CD4-positive, alpha-beta T cell treated with Interferon alpha-2 for 1 hour (primary cell): ENCODE results near the gene MEX3B.
A peak's percentile ranks its signal among the peaks of the same experiment; 100 is the strongest.
"Not testable (repeated sequence)": the region's sequence is repeated elsewhere in the genome, so short reads cannot be mapped to it uniquely, and the experiment has no call there.

Experiments used
- DNase-seq, 2 donors: peaks; one replicate each; pipeline ENCODE4 v3.0.0-alpha.2; 2020 to 2022

Gene MEX3B

DNA sequence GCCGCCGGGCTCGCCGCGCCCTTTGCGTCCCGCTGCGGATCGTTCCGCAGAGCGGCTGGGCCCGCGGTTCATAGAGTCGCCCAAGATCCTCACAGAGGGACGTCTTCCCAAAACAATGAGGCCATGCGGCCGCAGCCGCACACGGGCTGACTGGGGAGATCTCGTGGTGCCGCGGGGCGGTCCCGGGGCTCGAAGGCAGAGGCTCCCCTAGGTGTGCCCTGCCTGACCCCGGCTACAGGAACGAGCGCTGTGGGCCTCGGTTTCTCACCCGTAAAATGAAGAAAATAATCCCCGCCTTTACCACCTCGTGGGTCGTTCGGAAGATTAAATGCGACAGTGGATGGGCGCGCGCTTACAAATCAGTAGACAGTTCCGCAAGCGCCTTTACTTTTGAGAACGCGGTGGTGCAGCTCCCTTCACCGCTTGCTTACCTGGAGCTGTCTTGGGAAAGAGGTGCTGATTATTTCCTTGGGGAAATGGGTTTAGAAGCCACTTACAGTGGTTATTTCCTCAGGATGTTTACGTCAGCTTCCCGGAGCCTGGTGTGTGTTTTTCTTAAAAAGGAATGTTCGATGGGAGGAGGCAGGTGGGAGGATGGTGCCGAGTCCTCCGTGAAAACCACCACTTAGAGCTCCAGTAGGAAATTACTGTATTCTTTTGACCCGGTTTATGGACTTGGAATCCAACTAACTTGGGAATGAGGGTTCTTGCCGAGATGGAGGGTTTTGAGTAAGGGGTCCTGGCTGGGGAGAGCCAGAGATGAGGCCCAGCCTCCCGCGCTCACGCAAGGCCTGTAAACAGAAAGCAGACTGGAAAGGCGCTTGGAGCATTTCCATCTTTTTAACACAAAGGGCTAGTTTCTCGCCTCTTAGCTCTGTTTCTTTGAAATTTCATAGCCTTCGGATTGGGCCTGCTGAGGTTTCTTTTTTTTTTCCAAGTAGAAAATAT is 1.9 kb upstream of the MEX3B start:
- no peak for DNase-seq

DNA sequence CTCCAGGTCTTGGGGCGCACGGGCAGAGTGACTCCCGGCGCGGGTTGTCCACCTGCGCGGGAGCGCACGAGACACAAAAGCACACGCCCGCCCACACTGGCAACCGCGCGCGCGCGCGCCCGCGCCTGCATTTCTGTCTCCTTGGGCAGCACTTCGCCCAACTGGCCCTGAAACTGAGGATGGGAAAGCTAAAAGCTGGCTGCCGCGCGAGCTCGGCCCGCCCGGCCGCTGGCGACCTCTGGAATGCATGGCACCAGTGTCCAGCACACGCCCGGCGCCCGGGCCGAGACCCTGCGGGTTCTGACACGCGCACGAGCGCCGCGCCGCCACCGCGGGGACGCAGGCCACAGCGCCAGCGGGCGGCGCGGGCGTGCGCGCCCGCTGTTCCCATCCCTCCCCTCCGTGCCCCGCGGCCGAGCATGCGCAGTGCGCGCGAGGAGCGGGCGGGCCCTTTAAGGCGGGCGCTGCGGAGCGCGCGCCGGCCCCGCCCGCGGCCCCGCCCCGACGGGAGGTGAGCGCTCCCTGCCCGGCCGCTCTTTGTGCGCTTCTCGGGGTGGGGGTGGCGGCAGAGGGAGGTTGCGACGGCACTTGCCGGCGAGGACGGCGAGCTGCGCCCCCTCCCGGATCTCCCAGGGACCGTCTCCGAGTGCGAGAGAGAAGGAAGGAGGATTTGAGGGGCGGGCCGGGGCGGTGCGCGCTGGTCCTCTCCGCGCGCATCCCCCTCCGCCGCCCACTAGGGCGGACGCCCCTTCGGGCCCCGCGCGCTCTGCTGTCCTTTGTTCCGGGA is 1.0 kb upstream of the MEX3B start:
- DNase-seq: peak; percentile 89

DNA sequence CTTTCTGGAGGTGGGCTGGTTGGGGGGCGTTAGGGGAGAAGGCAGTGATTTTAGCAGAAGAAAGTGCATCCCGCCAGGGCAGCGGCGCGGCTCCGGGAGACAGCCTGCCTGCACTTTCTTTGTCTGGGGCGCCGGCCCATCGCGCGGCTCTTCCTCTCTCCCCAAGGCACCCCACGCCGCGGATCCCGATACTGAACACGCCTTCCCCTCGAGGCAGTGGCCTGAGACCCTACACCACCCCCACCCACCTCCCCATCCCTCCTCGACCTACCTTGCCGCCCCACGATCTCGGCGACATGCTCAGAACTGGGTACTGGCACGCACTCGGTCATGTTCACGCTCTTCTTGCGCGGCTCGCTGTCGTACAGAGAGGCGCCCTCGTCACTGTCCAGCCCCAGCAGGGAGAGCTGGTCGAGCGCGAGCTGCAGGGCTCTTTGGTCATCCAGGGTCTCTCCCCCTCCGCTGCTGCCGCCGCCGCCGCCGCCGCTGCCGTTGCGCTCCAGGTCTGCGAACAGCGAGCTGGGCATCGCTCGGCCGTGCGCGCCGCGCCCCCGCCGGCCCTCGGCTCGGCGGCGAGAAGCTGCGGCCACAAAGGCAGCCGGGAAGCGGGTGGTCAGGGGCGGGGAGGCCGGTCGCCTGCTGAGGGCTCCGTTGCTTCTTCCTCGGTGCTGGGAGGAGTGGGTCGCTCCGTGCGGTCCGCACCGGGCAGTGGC is 483 bp downstream of the MEX3B start:
- no peak for DNase-seq

DNA sequence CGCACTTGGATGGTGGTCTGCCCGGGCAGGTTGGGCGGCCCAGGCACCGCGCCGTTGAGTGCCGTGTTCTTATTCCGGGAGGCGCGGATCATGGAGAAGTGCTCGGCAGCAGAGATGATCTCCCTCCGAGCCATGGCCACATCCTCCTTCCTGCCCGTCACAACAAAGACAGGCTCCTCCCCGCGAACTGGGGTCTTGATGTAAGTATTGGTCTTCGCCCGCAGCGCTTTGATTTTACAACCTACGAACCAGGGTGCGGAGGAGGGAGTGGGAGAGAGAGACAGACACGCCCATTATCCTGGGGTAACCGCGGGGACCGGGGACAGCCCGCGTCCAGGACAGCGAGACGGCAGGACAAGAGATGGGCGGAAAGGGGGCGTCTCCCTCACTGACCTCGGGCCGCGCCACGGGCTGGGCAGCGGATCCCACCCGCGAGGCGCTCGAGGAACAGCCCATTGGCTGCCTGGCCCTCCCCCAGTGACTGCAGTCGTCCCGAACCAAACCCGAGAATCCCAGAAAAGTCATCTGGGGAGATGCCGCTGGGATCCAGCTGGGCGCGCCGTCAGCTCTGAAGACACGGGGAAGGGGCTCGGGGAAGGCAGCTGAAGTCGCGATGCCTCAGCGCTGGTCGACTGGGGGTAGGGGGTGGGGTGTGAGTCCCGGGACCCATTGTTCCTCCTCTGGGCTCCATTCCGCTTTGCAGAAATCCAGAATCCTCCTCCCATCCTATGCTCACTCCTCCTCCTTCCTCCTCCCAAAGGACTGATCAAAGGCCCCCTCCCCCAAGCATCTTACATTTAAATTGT is 1.2 kb downstream of the MEX3B start:
- DNase-seq: peak; percentile 15 to 25

DNA sequence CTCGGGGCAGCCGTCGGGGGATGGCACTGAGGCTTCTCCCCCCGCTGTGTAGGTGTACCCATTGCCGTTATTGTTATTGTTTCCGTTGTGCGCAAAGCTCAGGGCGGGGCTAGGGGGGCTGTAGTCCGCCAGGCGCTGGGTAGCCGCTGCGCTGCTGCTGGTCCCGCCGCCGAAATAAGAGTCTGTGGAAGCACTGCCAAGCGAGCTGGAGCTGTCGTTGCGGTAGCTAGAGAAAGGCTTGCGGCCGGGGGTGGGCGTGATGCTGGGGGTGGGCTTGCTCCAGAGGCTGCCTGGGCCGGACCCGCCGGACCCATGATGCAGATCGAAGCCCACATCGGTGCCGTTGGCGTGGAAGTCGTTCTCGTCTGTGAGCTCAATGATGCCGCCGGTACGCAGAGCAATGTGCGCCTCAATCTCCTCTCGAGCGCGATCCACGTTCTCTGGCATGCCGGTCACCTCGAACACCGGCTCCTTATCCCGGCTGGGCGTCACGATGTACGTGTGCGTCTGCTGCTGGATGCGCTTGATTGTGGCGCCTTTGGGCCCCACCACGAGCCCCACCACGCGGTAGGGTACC is 1.9 kb downstream of the MEX3B start:
- DNase-seq: no peak

DNA sequence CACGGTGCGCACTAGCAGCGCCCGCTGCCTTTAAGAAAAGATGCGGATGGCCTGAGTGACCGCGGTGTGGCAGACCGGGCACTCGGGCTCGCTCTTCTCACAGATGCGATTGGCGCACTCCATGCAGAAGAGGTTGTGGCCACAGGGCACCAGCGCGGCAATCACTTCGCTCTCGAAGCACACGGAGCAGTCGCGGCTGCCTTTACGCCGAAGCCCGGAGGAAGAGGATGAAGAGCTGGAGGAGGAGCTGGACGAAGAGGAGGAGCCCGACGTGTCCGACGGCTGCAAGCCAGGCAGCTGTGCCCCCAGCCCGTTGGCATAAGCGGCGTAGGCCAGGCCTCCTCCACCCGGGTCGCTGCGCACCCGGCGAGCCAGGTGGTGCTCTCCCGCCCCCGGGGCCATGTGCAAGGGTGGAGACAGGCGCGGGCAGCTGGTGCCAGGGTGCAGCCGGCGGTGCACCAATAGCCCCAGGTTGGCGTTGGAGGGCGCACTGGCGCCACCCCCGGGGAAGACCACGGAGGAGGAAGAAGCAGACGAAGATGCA is 2.6 kb downstream of the MEX3B start:
- DNase-seq: no peak

DNA sequence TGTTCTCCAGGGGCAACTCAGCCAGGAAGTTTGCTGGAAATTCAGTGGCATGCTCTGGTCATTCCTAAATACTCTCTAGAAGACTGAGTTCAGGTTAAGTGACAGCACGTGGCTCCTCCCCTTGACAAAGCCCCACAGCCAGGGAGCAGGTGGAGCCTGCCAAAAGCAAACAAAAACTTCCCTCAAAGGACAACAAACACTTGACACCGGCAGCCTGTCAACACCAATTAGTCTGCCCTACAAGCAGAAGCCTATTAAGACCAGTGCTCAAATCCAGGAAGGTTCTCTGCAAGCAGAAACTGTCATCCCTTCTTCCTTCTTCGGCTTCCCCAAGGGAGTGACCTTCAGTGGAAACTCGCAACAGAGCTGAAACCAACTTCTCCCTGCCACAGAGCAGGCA is 5.0 kb downstream of the MEX3B start:
- DNase-seq: no peak

DNA sequence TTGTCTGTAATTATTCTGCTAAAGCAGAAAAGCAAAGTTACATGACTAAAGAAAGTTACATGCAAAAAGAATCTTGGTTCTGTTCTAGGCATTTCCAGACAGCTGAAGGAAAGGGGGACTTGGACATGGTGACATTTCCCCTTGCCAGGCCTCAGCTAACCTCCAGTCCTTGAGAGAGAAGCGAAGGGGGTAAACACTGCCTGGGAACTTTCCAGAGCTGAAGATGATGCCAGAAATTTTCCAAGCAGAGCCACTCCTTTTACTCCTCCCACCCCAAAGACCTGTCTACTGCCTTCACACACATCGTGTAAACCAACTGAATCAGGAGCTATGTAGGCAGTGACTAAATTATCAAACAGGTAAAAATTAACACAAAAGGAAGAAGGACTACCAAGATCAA is 5.4 kb downstream of the MEX3B start:
- DNase-seq: no peak

DNA sequence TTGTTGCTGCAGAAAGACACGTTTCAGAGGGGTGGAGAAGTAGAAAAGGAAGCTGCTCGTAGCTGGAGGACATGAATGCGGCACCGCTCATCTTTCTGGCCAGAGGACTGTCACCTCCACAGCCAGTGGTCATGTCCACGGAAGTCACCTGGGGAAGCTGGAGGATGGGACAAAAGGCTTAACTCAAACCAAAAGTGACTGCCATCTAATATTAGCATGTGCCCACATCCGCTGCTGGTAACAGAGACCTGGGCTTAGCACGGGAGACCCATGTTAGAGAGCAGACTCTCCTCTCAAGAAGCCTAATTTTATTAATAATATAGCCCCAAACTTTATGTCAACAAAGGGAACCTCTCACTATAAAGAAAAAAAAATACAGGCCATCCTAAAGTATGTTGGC is 5.9 kb downstream of the MEX3B start:
- DNase-seq: no peak

DNA sequence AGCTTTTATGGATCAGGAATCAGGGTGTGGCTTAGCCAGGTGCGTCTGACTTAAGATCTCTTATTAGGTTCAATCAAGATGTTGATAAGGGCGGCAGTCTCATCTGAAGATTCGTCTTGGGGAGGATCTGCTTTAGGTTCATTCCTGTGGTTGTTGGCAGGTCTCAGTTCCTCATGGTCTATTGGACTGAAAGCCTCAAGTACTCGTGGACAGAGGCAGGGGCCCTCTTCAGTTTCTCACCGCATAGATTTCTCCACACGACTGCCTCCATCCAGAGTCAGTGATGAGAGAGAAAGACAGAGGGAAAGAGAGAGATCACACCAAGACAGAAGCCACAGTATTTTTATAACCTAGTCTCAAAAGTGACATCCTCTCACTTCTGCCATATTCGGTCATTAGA is 9.4 kb downstream of the MEX3B start:
- DNase-seq: no peak

DNA sequence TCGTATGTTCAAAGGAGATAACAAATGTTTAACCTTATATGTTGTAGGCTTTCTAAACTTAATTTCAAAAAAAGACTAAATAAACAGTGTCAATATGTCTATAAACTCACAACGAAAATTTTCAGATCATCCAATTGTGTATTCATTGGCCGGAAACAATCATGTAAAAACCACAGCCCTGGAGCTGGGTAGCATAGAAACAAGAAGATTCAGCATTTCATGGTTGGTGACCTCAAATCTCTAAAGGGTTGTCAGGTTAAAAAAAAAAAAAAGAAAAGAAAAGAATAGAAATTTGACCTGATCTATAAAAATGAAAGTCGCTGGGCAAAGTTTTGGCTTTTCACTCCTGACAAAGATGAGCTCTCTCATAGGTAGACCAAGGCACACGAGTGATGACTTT is 13.9 kb downstream of the MEX3B start:
- DNase-seq: no peak

DNA sequence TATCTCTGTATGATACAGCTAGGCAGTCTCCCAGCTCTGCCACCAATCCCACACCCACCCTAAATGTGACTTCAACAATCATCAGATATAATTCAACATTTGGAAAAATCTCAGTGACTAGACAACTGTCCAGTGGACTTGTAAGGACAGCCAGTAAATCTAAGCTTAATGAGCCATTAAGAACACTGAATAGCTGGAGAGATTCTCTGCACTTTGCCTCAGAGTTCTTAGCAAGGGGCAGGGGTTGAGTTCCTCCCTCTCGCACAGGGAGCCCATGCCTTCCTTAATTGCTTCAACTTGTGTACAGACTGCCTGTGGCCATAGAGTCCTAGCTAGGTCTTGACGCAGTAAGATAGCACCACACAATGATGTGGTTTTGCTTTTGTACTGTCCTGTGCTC is 15.6 kb downstream of the MEX3B start:
- no peak for DNase-seq

DNA sequence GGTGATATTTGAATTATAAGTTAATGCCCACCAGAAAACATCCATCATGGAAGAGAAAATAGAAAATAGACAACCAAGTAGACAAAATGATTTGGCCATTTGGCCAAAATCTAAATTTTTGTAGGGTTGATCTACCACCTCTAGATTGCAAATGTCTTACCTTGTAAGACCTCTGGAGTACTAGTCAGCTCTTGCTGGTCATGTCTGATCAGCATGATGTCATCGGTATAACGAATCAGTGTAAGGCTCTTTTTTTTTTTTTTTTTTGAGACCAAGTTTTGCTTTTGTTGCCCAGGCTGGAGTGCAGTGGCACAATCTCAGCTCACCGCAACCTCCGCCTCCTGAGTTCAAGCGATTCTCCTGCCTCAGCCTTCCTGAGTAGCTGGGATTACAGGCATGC is 17.7 kb downstream of the MEX3B start:
- not testable (repeated sequence) for DNase-seq

DNA sequence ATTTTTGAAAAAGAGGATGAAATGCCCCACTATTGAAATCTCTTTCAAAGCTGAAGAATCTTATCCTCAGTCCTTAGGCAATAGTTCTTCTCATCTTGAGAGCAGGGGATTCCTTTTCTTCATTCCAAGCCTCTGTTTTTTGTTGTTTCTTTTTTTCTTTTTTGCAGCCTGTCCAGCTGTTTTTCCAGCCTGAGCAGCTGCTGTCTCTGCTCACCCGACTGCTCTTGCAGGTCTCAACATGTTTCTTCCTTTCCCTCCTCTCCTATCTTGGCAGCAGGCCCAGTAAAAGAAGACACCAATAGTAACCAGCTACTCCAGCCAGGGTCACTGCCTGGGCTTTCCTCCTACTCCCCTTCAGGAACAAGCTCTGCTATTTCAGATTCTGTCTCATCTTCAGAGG is 23.8 kb downstream of the MEX3B start:
- DNase-seq: no peak

DNA sequence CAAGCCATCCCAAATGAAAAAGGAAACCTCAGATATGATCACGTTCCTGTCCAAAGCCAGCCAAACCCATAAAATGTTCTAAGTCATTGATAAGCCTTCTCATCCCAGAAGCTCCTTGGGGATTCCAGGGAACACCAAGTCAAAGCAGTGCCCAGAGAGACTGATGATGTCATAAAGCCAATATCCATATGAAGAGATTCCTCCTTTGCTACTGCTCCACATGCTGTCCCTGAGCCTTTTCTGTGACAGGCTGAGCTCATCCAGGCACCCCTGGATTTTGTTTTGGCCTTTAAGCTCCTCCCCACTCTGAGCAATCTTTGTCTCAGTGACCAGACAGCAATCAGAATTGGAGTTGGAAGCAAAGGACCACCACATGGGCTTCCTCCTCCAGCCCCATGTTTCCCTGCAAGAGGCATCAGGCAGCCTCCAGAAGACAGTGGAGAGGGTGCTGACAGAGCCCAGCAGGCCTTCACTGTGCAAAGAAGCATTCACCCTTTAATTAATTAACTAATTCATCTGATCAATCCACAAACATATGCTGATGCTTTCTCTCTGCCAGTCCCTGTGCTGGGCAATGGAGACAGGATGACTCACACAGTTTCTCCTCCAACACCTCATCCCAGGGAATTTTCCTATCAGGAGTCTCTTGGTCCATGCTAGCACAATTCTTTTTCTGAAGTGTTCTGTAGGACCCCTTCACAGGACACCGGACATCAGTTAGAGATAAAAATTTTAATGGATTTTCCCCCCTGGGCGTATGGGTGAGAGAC is 25.0 kb downstream of the MEX3B start:
- DNase-seq: no peak

DNA sequence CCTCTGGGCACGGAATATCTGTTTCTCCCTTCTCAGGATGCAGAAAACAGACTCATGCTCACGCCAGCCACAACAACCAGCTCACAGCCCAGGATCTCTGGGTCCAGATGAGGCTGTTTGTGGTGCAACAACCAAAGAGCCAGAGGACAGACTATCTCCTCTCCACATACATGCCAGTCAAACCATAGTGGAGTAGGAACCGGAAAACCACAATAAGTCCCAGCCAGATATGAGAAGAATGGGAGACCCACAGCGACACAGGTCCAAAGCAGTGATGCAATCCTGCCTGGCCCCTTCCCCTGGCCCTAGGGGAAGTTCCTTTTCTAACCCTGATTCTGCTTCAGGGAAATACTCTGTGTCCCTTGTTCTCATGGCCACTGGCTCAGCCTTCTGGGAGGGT is 27.6 kb downstream of the MEX3B start:
- DNase-seq: no peak

DNA sequence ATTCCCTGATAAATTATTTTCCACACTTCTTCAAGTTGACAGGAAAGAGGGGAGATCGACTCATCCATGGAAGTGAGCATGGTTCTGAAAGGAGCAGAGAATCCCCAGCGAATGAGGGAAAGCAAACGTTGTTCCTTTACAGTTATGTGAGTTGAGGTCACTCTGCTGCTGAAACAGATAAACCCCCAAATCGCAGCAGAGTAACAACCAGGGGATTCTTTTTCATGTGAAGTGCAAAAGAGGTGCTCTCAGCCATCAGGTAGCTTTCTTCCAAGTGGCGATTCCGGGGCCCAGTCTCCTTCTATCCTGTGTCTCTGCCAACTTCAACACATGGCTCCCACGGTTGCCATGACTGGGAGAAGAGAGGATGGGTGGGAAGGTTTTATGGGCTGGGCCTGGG is 28.2 kb downstream of the MEX3B start:
- no peak for DNase-seq

DNA sequence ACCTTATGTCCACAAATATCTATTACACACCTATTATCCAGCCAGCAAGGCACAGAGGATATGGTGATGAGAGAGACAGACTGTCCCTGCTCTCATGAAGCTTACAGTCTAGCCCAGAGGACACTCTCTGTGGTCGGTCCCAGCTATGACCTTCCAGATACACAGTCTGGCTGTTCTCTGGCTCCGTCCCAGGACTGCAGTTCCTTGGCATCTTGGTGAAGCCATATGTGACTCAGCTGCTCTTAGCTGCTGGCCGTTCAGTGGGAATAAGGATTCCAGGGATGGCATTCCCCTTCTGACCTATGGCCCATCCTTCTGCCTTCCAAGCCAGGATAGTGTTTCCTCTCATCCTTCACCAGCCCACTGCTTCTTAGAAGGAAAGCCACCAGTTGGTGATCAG is 30.8 kb downstream of the MEX3B start:
- no peak for DNase-seq

DNA sequence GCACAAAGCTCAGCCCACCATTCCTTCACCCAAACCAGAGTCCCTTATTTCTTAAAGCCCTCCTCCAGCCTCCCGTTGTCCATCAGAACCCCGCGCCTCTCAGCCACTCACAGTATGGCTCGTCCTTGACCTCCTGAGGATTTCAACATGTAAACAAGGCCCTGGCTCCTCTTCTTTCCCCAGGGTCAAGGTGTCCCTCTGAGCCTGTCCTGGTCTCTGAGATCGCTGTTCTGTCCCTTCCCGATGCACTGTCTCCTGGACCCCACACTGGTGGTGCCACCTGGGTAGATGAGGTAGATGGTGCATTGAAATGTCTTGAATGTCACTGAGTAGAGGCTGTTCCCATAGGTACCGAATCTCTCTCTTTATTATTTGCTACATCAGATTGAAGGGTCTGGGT is 32.9 kb downstream of the MEX3B start:
- DNase-seq: no peak

DNA sequence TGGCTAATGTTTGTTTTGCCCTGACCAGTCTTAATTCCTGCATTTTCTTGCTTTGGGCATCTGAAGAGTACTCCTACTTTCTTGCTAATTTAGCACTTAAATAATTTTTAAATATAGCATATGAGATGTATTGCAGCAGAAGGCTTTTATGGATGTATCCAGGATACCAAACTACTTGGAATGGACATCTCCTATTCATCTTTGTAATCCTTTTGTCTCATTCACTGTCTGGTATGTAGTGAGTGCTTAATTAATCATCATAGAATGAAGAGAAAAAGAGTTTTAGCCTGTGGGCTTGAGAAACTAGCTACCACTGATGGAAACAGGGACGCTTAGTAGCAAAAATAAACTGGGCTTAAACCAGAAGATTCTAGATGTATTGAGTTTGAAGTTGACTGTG is 40.6 kb downstream of the MEX3B start:
- no peak for DNase-seq

DNA sequence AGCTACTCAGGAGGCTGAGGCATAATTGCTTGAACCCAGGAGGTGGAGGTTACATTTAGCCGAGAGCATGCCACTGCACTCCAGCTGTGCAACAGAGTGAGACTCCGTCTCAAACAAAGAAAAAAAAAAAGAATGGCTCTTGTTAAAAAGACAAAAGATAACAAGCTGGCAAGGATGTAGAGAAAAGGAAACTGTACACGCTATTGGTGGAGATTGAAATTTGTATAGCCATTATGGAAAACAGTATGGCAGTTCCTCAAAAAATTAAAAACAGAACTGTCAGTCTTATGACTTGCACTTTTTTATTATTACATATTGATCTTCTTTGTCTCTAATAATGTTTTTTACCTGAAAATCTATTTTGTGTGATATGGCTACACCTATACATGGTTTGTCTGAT is 41.9 kb downstream of the MEX3B start:
- no peak for DNase-seq
